HG03095 (cell line): ENCODE results near the gene RC3H2.

Experiments used
- ATAC-seq: cut with Tn5 transposase; IDR thresholded peaks from one replicate; pipeline ENCODE4 v1.9.1; 2021; ENCODE audit warnings: moderate library complexity; ENCODE audit not compliant: unreplicated experiment

RC3H2 gene

GRCh38 chr9:122904823-122905710 is at the start of gene RC3H2:
Gene RC3H2 (minus strand): TSS chr9:122905359. CDS start chr9:122897509, 7,850 bp downstream.
- peak; percentile 78 for ATAC-seq

- ATAC-seq, result no peak
Measured at GRCh38 chr9:122954253-122954691, 49.1 kb upstream of the RC3H2 start.

GRCh38 chr9:122951056-122951455 is 45.9 kb upstream of the RC3H2 start:
- ATAC-seq, result no peak

- ATAC-seq, result no peak
Measured at GRCh38 chr9:122950263-122950662, 45.1 kb upstream of the RC3H2 start.

GRCh38 chr9:122949696-122950095 is 44.5 kb upstream of the RC3H2 start:
- ATAC-seq, result no peak

GRCh38 chr9:122948313-122948712 is 43.2 kb upstream of the RC3H2 start:
- ATAC-seq, result no peak

- no peak for ATAC-seq
Measured at GRCh38 chr9:122946461-122947005, 41.4 kb upstream of the RC3H2 start.

GRCh38 chr9:122944960-122945888 is 40.1 kb upstream of the RC3H2 start:
- no peak for ATAC-seq

- no peak for ATAC-seq
Measured at GRCh38 chr9:122941582-122942234, 36.5 kb upstream of the RC3H2 start.

GRCh38 chr9:122940749-122941581 is 35.8 kb upstream of the RC3H2 start, which contains the start of gene RABGAP1:
Gene RABGAP1 (plus strand): TSS chr9:122941020. CDS start chr9:122957060, 16,040 bp downstream.
- ATAC-seq, result peak; percentile 97

- ATAC-seq, result no peak
Measured at GRCh38 chr9:122940454-122940748, 35.2 kb upstream of the RC3H2 start.

GRCh38 chr9:122939601-122940000 is 34.4 kb upstream of the RC3H2 start:
- no peak for ATAC-seq

GRCh38 chr9:122936883-122937282 is 31.7 kb upstream of the RC3H2 start:
- no peak for ATAC-seq

GRCh38 chr9:122936464-122936863 is 31.3 kb upstream of the RC3H2 start:
- ATAC-seq, result no peak

- peak; percentile 91 for ATAC-seq
Measured at GRCh38 chr9:122931226-122932121, 26.3 kb upstream of the RC3H2 start, which contains the start of gene ZBTB26. Gene ZBTB26 (minus strand): TSS chr9:122931512. CDS start chr9:122919934, 11,578 bp downstream.

GRCh38 chr9:122930541-122931225 is 25.5 kb upstream of the RC3H2 start:
- peak; percentile 20 for ATAC-seq

GRCh38 chr9:122929796-122930354 is 24.7 kb upstream of the RC3H2 start:
- ATAC-seq, result no peak

- no peak for ATAC-seq
Measured at GRCh38 chr9:122923947-122924346, 18.8 kb upstream of the RC3H2 start.
